ENCODE measurements around the gene ESM1. TPM values are rescaled to one million over a fixed set of nuclear protein-coding genes. Genes with fewer than 3 reads are reported as not detected.

Gene ESM1
- total RNA-seq, 2 experiments from 2014 or later: not detected

DNA sequence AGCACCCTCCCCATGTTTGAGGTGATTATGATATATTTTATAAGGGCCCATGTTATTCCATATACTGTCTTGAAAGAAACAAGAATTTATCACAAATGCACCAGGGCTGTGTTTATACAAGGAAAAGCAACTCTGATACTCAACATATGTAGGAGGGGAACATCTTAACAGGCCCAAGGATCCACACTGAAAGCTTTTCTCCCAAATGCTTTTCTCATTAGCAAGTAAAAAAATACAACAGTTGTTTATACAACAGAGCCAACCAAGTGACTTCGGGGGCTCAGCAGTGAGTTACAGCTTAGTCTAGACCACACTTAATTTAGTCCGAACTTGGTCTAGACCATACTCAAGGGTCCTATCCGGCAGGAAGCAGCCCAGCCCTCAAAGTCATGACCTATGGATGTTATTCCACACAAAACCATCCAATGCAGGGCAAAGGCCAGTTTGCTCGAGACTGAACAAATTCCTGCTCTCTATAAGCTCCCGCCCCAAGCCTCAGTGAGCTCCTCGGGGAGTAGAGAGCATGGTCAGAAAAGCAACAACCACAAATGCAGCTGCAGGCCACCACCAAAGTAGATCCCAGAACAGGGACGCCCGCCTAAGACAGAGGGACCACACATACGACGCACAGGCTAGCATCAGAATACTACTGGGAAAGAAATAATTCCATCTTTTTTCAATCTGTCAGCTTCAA, 45.4 kb upstream of the ESM1 start:
- H3K9me3 Mint-ChIP-seq: no peaks in the 10 kb centered on the region
- ATAC-seq (ENCODE audit: poor library complexity): no peak
- H3K36me3 Mint-ChIP-seq (ENCODE audit: low read depth): no peaks in the 10 kb centered on the region
- no peaks in the 10 kb centered on the region for H3K27me3 Mint-ChIP-seq
- H3K4me3 ChIP-seq (ENCODE audit: low read length): no peak overlapping the region
- intact Hi-C loops (cut with DNase I, micrococcal nuclease): no loop called here
- H3K4me1 Mint-ChIP-seq (ENCODE audit: low read depth): peaks cover 58% of the 10 kb centered on the region
- peaks cover 28% of the 10 kb centered on the region for H3K4me1 ChIP-seq (ENCODE audit: insufficient read depth, low read length)
- DNase-seq: no peak
- no peak overlapping the region for H3K27ac ChIP-seq (ENCODE audit: low read depth in 1 of 2, low read length in 2 of 2)
- TF ChIP-seq, protein P1, sequence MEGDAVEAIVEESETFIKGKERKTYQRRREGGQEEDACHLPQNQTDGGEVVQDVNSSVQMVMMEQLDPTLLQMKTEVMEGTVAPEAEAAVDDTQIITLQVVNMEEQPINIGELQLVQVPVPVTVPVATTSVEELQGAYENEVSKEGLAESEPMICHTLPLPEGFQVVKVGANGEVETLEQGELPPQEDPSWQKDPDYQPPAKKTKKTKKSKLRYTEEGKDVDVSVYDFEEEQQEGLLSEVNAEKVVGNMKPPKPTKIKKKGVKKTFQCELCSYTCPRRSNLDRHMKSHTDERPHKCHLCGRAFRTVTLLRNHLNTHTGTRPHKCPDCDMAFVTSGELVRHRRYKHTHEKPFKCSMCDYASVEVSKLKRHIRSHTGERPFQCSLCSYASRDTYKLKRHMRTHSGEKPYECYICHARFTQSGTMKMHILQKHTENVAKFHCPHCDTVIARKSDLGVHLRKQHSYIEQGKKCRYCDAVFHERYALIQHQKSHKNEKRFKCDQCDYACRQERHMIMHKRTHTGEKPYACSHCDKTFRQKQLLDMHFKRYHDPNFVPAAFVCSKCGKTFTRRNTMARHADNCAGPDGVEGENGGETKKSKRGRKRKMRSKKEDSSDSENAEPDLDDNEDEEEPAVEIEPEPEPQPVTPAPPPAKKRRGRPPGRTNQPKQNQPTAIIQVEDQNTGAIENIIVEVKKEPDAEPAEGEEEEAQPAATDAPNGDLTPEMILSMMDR (IDR thresholded peaks at IDR 0.05): no peak
- H3K36me3 ChIP-seq (ENCODE audit: insufficient read depth, low read length): no peaks in the 10 kb centered on the region
- H3K4me3 Mint-ChIP-seq: no peak overlapping the region
- H3K27ac Mint-ChIP-seq: no peak overlapping the region
- CTCF ChIA-PET: no interaction called here
- no peaks in the 10 kb centered on the region for H3K27me3 ChIP-seq (ENCODE audit: control insufficient read depth in 1 of 2, insufficient read depth in 2 of 2, low read length in 2 of 2)
- H3K9me3 ChIP-seq (ENCODE audit: control insufficient read depth in 1 of 2, insufficient read depth in 1 of 2, low read length in 2 of 2): no peaks in the 10 kb centered on the region
- POLR2A ChIA-PET: interaction anchor here (0.6 kb wide), 1 partner anchor 8 kb away, joined by 3 read pairs; no protein-coding TSS in a partner anchor

DNA sequence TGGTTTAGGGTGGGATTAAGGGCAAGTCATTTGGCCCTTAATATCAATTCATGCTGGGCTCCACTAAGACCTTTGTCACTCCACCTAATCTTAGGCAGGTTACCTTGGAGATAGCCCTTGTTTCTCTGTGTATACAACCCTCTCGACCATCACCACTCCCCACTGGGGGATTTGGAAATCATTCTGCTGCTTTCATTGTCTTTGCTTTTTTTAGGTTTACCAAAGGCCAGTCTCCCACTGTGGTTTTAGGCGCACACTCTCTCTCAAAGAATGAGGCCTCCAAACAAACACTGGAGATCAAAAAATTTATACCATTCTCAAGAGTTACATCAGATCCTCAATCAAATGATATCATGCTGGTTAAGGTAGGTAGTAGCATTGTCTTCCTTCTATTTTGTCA, 44.8 kb upstream of the ESM1 start:
- H3K27me3 Mint-ChIP-seq: no peaks in the 10 kb centered on the region
- TF ChIP-seq, protein P1 (IDR thresholded peaks at IDR 0.05): no peak
- Histone ChIP-seq H3K27me3 (ENCODE audit: control insufficient read depth in 1 of 2, insufficient read depth in 2 of 2, low read length in 2 of 2) (no peaks in the 10 kb centered on the region), H3K36me3 (ENCODE audit: insufficient read depth, low read length) (no peaks in the 10 kb centered on the region), H3K27ac (ENCODE audit: low read depth in 1 of 2, low read length in 2 of 2) (no peak overlapping the region), H3K4me3 (ENCODE audit: low read length) (no peak overlapping the region), H3K4me1 (ENCODE audit: insufficient read depth, low read length) (peaks cover 28% of the 10 kb centered on the region), H3K9me3 (ENCODE audit: control insufficient read depth in 1 of 2, insufficient read depth in 1 of 2, low read length in 2 of 2) (no peaks in the 10 kb centered on the region)
- peaks cover 59% of the 10 kb centered on the region for H3K4me1 Mint-ChIP-seq (ENCODE audit: low read depth)
- H3K9me3 Mint-ChIP-seq: no peaks in the 10 kb centered on the region
- intact Hi-C loops (cut with DNase I, micrococcal nuclease): no loop called here
- no peak overlapping the region for H3K4me3 Mint-ChIP-seq
- no peak for DNase-seq
- no peak for ATAC-seq (ENCODE audit: poor library complexity)
- ChIA-PET CTCF (no interaction called here), POLR2A (no interaction called here)
- H3K36me3 Mint-ChIP-seq (ENCODE audit: low read depth): no peaks in the 10 kb centered on the region
- H3K27ac Mint-ChIP-seq: no peak overlapping the region

GRCh38 chr5:55027595-55027994, 42.2 kb upstream of the ESM1 start:
- Mint-ChIP-seq H3K27me3 (no peaks in the 10 kb centered on the region), H3K36me3 (ENCODE audit: low read depth) (no peaks in the 10 kb centered on the region), H3K4me1 (ENCODE audit: low read depth) (peaks cover 78% of the 10 kb centered on the region), H3K27ac (peak overlapping the region; percentile 74), H3K4me3 (peak overlapping the region; percentile 74), H3K9me3 (no peaks in the 10 kb centered on the region)
- DNase-seq: peak in 5 of 14 experiments; percentile 16 to 71 (median 50)
- peak; percentile 59 for ATAC-seq (ENCODE audit: poor library complexity)
- H3K9me3 ChIP-seq (ENCODE audit: control insufficient read depth in 1 of 2, insufficient read depth in 1 of 2, low read length in 2 of 2): no peaks in the 10 kb centered on the region
- intact Hi-C loops (cut with DNase I, micrococcal nuclease): no loop called here
- CTCF ChIA-PET: no interaction called here
- H3K4me1 ChIP-seq (ENCODE audit: insufficient read depth, low read length): peaks cover 34% of the 10 kb centered on the region
- TF ChIP-seq, protein P1 (IDR thresholded peaks at IDR 0.05): no peak
- no peaks in the 10 kb centered on the region for H3K36me3 ChIP-seq (ENCODE audit: insufficient read depth, low read length)
- H3K4me3 ChIP-seq (ENCODE audit: low read length): peak overlapping the region; percentile 12
- POLR2A ChIA-PET: interaction anchor here (2.3 to 2.4 kb wide), 2 partner anchors 9 to 35 kb away, joined by 9 to 14 read pairs; no protein-coding TSS in a partner anchor
- H3K27ac ChIP-seq (ENCODE audit: low read depth in 1 of 2, low read length in 2 of 2): no peak overlapping the region
- H3K27me3 ChIP-seq (ENCODE audit: control insufficient read depth in 1 of 2, insufficient read depth in 2 of 2, low read length in 2 of 2): no peaks in the 10 kb centered on the region

Data from CD4-positive, alpha-beta T cell (primary cell).